Astrocyte of the cerebellum (primary cell): ENCODE measurements around the gene SLX4IP.

Experiments used
- DNase-seq: peaks from one replicate; pipeline ENCODE4 v3.0.0-alpha.2; 2011; ENCODE audit warnings: low read depth
- H3K4me3 ChIP-seq: 2 replicates; pipeline ENCODE4 v1.5.1; 2011; ENCODE audit warnings: mild to moderate bottlenecking, low read depth, low read length, moderate library complexity
- CTCF ChIP-seq: IDR thresholded peaks from 2 replicates; pipeline ENCODE4 v1.5.1; 2012; ENCODE audit warnings: low read length, low read depth, moderate library complexity, mild to moderate bottlenecking; ENCODE audit errors: missing control alignments
- in situ Hi-C: cut with HindIII; loops from 2 replicates; pipeline ENCODE4 v1.10.0; 2017; ENCODE audit warnings: low sequenced_read_pairs

SLX4IP gene

DNA sequence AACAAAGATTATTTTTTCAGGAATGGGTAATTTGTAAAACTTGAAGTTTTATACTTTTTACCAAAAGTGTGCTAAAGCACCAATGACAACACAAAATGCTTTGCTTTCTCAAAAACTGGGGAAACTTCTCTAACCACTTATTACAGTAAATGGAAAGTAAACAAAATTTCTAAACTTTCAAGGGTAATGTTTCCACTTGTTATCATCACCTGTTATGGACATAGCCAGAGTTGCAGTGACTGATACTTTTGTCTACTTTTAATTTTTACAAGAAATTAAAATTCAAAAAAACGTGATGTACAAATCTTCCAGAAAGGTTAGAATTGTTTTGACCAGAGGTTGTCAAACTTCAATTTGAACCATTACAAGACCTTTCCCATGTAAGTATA lies 138.8 kb downstream of the SLX4IP start:
- in situ Hi-C loops: no loop called here
- no peak for DNase-seq
- no peak for TF ChIP-seq CTCF
- H3K4me3 ChIP-seq: no peak overlapping the region

- no peak overlapping the region for H3K4me3 ChIP-seq
- DNase-seq: no peak
- no peak for TF ChIP-seq CTCF
- in situ Hi-C loops: no loop called here
Observed at GRCh38 chr20:10576411-10577090, 141.4 kb downstream of the SLX4IP start.

GRCh38 chr20:10577648-10578047 lies 142.5 kb downstream of the SLX4IP start:
- no peak for TF ChIP-seq CTCF
- in situ Hi-C loops: no loop called here
- DNase-seq: no peak
- no peak overlapping the region for H3K4me3 ChIP-seq

GRCh38 chr20:10578607-10579006 lies 143.5 kb downstream of the SLX4IP start:
- no peak for DNase-seq
- H3K4me3 ChIP-seq: no peak overlapping the region
- no peak for TF ChIP-seq CTCF
- in situ Hi-C loops: no loop called here

GRCh38 chr20:10579942-10580341 lies 144.8 kb downstream of the SLX4IP start:
- in situ Hi-C loops: no loop called here
- TF ChIP-seq CTCF: no peak
- no peak overlapping the region for H3K4me3 ChIP-seq
- no peak for DNase-seq

GRCh38 chr20:10580700-10581099 lies 145.6 kb downstream of the SLX4IP start:
- no peak for DNase-seq
- in situ Hi-C loops: no loop called here

More at GRCh38 chr20:10580700-10581099, 145.6 kb downstream of the SLX4IP start:
- H3K4me3 ChIP-seq: no peak overlapping the region
- no peak for TF ChIP-seq CTCF
